Hindlimb muscle (tissue), 1 donor: ENCODE measurements around the gene ADARB2. TPM values are rescaled to one million over a fixed set of nuclear protein-coding genes. Genes with fewer than 3 reads are reported as not detected.

Experiments used
- DNase-seq: peaks from one replicate; pipeline ENCODE4 v3.0.0-alpha.2; 2013
- polyA plus RNA-seq: library from polyadenylated mRNA; unstranded; fragments of 120-200 nt; gene quantifications from one replicate; pipeline ENCODE4 v1.2.1, GENCODE V29; 2013; ENCODE audit not compliant: insufficient read length

ADARB2 gene
- polyA plus RNA-seq, 1 donor: 0.04 TPM

DNA sequence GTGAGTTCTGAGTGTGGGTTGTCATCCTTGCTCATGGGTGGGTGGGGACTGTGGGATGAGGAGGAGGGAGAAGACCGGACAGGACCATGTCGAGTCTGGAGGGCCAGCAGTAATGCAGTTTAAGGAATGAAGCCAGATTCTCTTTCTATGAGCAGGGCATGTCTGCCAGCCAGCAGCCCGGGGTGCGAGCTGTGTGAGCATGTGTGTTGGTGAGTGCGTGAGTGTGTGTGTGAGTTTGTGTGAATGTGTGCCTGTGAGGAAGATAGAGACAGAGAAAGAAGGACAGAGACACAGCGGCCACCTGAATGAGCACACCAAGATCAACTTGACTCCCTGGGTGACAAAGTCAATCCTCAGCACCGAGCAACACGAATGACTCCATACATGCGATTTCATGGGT is 52.3 kb downstream of the ADARB2 start:
- DNase-seq: no peak

DNA sequence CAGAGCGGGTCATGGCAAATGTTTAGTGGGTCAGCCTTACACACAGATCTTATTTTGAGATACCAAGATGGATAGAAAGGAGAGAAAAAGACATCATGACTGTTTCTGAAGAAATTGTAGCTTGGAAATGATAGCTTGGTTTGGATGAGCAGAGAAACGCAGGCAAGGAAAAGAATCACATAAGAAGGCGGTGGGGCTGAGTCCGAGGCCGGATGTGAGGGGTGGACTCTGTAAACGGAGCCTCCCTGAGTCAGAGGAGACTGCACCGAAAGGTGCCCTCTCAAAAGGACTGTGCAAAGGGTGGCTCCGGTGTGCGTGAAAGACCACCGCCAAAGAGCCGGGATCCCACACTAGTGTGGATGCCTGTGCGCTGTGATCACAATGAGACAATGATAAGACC is 53.7 kb downstream of the ADARB2 start:
- DNase-seq: no peak

DNA sequence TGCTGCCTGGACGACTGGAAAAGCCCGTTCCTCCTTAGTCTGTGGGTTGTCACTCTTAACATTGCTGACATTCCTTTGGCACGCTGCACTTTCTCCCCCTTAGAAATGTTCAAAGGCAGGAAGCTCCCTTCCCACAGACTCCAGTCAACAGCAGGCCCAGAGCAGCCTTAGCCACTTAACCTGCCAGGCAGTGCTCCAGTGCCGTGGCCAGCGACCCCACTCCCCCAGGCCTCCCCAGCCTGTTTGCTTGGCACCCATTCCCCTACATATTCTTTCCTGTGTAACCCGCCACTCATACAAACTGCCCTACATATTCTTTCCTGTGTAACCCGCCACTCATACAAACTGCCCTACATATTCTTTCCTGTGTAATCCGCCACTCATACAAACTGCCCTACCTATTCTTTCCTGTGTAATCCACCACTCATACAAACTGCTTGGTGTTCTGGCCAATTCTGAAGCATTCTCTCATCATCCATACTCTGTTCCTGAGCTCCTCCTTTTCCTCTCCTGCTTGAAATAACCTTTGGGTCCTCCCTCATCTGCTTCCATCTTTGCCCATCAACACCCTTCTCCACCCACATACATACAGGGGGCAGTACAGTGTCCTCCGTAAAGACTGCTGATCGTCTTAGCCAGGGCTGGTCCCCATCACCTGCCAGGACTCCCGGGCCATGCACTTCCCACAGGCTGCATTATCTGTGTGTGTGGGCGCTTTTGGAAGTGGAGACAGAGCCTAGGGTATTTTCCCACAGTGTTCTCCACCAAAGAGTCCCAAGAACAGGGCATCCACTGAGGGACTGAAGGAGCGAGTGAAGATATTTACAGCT is 57.3 kb downstream of the ADARB2 start:
- no peak for DNase-seq

DNA sequence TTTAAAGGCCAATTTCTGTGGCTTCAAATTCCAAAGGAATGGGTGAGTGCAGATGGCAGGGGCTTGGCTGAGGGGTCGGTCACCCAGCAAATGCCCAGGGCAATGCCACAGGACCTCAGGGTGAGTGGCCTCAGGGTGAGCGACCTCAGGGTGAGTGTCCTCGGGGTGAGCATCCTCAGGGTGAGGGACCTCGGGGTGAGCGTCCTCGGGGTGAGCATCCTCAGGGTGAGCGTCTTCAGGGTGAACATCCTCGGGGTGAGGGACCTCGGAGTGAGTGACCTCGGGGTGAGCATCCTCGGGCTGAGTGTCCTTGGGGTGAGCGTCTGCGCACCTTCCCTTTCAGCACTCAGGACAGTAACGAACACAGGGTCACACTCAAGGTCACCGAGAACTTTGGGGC is 59.2 kb downstream of the ADARB2 start:
- DNase-seq: no peak

DNA sequence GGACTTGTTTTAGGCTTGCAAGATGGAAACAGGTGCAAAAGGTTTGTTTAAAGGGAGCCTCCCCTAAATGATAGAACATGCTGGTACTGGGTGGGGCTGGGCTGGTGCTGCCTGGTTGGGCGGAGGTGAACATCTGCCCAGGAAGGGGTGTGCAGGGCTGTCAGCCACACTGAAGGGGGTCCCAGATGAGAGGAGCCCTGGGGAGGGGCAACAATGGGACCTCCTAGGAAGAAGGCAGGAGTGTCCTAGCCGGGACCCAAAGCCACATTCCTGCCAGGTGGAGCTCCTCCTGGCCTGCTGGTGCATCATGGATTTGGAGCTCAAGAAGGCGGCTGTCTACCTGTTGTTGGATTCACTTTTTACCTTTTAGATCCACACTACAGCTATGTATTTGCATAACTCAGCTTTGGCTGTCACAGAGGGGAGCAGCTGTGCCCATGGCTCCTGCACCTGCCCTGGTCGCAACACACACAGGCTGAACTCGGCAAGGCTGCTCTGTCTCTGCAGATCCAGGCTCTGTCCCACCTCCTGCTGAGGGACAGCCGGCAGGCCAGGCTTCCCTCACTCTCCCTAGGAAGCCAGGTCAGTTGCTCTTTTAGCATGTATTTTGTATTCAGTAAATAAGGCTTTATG is 59.9 kb downstream of the ADARB2 start:
- DNase-seq: no peak

DNA sequence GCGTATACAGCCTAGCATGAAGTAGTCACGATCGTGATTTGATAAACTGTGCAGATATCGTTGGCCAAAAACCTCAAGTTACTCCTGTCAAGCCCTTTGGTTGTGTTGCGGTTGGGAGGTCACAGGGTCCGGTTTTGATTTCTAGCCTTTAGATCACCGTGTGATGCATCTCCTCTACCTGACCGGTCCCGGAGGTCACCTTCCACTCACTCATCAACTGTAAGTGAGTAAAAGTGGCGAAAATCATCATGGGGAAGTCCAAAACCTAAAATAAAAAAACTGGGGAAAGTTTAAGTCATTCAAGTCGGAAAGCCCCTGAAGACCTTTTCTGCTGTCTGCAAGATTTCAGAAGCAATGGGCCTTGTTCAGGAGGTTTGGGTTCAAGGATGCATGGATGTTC is 62.8 kb downstream of the ADARB2 start:
- no peak for DNase-seq

DNA sequence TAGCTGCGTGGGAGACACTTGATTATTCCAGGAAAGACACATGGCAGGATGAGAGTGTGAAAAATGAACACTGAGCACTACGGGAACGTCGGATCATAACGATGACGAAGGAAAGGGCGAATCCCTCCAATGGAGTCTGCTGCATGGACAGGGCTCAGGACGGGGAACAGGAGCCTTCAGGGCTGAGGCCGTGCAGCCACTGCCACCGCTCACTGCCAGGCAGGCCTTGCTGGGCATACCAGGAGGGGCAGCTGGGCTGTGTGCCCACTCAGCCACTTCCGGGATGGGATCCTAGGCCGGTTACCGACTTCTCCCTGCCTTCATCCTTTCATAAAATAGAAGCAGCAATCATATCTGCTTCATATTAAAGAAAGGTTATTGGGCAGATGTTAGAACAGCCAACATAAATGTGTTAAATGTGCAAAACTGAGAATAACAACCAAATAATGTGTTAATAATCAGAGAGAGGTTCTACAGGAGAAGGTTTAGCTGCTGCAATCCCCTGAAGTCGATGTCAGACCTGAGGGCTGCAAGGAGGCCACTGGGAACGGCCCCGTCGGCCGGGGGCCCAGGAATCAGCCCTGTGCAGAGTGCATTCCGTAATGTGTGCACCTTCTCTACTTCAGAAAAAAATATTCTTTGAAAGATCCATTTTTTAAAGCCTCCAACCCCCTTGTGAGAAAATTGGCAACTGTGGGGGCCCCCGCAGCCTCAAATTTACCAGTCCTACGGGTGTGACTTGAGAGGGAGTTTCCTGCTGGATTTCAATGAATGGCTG is 63.6 kb downstream of the ADARB2 start:
- DNase-seq: no peak

DNA sequence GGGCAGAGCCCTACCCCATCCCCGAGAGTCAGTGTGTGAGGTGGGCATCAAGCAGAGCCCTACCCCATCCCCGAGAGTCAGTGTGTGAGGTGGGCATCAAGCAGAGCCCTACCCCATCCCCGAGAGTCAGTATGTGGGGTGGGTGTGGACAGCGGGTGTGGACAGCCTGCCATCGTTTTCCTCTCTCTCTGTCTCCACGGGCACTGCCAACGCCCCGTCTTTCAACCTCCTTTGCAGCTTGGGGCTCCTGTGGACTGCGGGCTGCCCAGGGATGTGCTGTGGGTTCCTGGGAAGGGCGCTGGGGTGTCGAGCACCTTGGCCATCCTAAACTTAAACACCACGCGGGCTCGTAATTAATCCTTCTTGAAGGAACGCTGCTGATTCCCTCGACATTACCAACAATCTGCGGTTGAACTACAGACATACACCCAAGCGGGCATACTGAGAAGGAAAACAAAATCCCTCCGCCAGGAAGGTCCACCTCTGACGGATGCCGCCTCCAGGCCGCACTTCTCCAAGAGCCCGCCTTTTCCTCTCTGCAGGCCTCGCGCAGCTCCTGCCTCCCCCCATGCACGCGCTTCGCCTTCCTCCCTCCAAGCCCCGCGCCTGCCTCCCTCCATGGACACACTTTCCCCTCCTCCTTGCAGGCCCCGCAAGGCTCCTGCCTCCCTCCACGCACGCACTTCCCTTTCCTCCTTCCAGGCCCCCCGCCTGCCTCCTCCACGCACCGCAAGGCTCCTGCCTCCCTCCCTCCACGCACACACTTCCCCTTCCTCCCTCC is 65.1 kb downstream of the ADARB2 start:
- no peak for DNase-seq

DNA sequence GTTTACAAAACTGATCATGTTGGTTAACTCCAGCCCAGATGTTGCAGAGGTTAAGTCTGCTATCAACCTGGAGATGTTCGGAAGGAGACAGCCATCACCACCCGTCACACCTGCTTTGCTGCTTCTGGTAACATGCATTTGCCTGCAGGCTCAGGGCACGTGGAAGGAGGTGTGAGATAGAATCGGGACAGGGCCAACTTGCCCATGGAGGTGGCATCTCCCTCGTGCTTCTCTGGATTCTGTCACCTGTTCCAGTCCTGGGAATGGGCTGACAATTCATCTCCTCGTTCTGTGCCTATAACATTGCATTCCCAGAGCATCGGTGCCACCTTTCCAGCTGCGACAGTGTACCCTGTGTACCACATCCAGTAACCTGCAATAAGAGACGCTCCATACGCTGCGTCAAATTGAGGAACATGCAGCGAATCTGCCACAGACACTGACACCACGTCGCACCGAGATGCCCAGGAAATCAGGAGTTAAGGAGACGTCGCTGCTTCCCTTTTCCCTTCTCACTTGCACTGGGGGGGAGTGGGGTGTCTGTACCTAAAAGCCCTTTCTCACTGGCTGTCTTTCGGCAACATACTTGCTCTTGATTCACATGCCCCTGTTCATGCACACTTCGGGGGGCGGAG is 65.8 kb downstream of the ADARB2 start:
- DNase-seq: no peak

DNA sequence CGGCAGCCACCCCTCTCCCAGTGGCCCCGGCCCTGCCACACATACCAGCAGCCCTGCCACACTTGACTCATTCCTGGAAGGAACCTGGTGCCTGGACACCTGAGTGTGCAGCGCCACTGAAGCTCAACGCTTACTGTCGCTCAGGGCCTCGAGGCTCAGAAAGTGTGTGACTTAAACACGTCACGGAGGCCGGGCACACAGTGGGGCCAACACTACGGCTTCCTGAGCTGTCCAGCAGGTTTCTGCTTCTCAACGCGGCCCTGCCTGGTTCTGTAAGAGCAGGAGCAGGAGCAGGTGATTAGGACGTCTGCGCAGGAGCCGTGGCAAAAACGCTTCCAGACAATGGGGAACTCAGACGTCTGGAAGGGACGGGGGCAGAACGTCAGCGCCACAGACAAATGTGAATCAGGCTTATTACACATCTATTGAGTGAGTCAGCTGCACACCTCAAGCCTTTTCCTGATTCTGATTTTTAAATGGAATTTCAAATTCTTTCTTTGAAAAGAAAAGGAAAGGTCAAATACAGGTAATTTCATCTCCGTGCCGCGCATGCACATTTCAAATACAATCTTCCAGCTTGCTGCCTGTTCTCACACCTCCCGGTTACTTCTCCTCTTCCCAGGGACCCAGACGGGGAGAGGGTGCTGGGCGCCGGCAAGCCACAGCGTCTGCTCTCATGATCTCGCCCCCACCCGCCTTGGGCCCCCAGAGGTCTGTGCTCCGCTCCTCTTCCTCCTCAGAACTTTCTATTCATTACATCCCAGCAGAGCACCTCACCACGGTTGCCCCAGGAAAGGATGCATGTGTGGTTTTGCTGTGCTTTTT is 66.6 kb downstream of the ADARB2 start:
- DNase-seq: no peak

DNA sequence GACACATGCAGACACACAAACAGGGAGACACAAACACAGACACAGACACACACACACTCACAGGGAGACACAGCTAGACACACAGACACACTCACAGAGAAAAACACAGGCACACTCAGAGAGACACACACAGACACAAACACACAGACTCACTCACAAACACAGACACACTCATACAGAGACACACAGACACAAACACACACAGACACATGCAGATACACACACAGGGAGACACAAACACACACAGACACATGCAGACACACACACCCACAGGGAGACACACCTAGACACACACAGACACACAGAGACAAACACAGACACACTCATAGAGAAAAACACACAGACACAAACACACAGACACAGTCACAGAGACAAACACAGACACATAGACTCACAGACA is 67.9 kb downstream of the ADARB2 start:
- DNase-seq: no peak

DNA sequence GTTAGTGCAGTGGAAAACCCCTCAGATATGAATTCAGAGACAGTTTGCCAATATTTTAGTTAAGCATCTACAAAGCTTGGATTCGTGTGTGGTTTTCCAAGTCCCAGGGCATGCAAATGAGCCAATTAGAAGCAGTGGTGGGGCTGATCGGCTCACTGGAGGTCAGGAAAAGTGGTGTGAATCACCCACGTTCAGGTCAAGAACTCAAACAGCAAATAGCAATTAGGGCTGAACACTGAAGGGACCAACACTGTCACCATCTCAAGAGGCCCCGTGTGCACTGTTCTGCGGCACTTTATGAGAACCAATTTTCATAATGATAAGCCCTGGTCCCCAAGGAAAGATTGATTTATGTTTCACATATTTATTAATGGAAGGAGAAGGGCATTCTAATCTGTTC is 68.9 kb downstream of the ADARB2 start:
- no peak for DNase-seq

DNA sequence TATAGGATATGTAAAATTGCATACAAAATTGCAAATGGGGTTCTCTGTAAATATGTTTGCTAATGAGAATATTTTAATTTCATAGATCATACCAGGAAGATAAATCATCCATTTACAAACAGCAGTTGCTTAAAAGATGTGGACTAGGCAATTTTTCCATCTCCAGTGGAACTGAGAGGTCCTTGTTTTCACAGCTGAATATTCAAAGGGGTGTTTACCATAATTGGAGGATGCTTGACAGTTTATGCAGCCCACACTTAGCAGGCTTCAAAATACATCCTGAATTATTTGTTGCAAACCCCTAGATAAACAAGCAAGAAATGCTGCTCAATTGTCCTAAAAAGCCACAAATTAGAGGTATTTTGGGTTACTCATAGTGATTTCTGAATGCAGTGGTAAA is 69.9 kb downstream of the ADARB2 start:
- DNase-seq: no peak

DNA sequence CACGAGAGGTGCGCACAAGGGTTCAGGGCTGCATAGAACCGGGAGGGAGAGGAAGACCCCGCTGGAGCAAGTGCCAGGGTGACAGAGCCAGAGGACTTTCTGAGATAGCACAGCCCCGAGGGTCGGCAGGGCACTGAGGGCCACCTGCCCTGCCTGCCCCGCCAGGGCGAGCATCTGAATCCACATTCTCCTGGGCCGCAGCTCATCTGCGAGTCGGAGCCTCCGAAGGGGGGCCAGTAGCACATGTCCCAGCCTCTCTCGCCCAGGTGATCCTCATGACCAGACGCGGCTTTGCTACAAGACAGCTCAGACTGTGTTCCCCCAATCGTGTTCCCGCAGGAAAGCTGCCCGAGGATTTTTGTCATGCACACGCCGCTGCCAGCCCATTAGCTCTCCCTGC is 71.2 kb downstream of the ADARB2 start:
- no peak for DNase-seq

DNA sequence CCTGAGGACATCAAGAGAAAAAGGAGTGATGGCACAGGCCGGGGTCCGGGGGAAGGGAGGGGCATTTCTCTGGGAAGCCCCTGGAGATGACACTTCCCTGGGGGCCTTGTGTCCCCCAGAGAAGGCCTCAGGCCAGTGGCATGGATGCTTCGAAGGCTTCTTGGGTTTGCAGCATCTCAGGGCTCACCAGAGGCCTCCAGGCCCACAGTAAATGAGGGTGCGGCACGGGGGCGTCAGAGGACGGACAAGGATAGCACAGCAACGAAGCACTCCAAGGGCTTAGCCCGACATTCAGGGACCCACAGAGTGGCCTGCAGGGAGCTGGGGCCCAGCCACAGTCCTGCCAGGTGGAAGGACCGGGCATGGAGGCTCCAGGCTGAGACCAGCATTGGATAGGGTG is 71.6 kb downstream of the ADARB2 start:
- no peak for DNase-seq

DNA sequence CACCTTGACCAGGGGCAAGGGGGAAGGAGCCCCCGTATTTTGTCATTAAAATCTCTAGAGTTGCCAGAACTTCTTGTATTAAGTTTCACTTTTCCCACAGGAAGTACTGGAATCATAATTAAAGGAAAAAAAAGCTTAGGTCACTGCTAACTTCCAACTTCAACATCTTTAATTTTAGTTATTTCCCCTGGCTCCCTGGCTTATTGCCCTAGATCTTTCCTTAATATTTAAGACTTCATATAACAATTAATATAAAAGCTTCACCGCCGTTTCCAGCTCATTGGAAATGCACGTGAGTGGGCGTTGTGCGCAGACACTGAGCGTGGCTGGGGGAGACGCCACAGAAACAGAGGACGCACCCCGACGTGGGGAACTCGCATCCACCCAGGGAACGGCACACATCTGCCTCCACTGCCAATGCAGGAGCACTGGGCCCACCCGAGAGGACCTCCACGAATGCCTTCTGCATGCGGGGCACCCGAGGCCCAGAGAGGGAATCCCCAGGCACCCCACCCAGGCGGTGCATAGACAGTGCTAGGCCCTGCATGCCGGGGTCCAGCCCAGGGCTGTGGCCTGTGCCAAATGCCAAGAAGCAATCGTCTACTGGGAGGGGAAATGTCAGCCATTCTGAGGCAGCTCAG is 72.2 kb downstream of the ADARB2 start:
- no peak for DNase-seq

DNA sequence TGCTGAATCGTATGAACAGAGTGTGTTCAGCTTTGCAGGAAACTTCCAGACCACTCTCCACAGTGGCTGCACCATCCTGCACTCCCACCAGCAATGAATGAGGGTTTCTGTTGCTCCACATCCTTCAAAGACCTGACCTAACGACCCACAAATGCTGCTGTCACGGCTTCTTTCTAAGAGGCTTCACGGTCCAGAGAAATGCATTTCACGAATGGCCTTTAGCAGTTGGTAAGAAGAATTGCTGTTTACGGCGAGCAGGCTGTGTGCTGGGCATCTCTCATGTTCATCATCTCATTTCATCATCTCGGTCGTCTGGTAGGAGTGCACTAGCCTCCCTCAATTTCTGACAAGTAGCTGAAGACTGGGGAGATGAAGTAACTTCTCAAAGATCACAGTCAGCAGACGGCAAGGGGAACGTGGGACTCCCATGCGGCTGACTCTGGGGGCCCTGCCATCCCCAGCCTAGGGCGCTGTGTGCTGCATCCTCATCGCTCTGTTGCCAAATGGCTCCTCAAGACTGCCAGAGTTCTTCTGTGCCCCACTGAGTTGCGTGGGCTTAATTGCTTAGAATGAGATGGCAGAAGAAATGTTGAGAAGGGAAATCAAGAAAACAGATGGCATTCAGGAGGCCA is 72.9 kb downstream of the ADARB2 start:
- no peak for DNase-seq

DNA sequence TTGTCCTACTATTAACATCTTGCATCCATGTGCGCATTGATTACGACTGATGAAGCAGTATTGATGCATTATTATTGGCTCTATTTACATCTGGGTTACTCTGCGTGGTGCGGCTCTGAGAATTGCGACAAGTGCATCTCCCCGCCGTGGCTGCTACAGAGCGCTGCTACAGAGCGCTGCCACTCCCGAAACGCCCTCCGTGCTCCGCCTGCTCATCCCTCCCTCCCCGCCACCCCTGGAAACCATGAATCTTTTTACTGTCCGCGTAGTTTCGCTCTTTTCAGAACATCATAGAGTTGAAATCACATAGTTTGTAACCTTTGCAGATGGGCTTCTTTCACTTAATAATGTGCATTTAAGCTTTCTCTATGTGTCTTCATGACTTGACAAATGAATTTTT is 74.1 kb downstream of the ADARB2 start:
- DNase-seq: no peak

DNA sequence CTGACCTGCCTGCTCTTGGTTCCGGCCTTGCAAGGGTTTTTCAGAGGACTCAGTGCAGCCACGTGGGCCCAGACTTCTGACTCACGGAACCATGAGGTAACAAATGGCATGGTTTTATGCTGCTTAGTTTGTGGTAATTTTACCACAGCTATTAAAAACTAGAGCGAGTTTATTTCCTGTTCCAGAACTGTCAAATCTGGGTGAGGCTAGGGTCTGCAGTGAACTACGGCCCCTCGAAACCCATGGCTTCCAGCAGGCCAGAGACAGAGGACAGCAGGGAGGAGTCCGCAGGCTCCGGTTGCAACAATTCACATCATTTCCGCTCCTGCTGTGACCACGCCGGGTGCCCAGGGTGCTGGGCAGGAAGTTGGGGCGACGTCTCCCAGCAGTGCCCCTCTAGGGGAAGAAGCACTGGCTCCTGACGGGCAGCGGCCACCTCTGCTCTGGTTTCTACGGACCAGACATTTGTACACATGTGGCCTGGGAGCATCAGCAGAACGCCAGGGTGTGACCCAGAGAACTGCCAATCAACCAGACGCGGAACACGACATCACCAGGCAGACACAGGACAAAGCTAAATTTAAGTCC is 74.8 kb downstream of the ADARB2 start:
- no peak for DNase-seq

DNA sequence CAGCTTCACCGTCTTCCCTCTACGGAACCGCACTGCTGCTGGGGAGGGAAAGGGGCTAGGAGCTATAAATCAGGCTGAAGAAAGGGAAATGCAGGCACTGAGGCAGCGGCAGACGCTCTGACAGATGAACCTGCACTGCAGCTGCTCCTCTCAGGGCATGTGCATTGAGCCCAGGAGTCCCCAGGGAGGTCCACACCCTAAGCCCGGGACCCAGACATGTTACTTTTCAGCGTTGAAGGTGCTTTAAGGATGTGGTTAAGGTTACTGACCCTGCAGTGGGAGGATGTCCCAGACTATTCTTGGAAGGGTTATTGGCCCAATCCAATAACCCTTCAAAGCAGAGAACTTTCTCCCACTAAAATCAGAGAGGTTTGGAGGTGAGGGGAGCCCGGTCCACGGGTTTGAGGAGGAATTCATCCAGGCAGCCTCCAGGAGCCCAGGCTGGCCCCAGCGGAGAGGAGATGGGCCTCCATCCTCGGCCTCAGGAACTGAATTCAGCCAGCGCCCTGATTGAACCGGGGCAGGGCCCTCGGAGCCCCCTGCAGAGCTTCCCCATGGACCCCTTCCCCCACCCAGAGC is 75.4 kb downstream of the ADARB2 start:
- no peak for DNase-seq
